Stimulated activated naive CD4-positive, alpha-beta T cell (primary cell): ENCODE measurements around the gene CISD2.
"Not testable (repeated sequence)": the region's sequence is repeated elsewhere in the genome, so short reads cannot be mapped to it uniquely, and the experiment has no call there.

Source experiments
- DNase-seq, 6 experiments: peaks; one replicate each; lab custom pipeline; 2025; lab: John Stamatoyannopoulos, UW

CISD2 gene

DNA sequence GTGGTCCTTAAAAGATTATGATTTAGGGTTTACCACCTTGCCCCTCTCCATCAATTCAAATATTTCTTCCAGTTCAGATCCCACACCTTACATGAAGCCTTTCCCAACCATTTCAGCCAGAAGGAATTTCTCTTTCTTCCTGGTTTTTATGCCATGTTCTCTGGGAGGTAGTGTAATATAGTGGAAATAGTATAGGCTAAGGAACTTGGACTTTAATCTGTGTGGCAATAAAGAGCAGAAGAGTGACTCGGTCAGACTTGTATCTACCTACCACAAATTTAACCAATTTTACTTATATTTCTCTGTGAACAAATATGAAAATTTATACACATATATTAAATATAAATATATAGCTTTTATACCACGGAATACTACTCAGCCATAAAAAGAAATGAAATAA lies 18.4 kb upstream of the CISD2 start:
- DNase-seq: no peak

DNA sequence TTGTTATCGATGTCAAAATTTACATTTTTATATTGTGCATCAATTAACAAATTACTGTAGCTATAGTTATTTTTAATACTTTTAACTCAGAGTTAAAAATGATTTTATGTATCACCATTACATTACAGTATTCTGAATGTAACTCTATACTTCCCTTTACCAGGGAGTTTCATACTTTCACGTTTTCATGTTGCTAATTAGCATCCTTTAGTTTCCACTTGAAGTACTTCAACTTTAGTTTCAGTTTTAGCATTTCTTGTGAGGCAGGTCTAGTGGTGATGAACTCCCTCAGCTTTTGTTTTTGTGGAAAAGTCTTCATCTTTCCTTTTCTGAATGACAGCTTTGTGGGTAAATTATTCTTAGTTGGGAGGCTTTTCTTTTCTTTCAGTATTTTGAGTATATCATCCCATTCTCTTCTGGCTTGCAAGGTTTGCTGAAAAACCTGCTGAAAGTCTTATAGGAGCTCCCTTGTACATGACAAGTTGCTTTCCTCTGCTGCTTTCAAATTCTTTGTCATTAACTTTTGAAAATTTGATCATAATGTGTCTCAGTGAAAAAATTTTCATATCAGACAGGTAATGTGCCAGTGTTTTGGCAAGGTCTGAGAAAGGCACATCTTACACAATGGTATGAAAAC lies 9.8 kb upstream of the CISD2 start:
- no peak for DNase-seq

DNA sequence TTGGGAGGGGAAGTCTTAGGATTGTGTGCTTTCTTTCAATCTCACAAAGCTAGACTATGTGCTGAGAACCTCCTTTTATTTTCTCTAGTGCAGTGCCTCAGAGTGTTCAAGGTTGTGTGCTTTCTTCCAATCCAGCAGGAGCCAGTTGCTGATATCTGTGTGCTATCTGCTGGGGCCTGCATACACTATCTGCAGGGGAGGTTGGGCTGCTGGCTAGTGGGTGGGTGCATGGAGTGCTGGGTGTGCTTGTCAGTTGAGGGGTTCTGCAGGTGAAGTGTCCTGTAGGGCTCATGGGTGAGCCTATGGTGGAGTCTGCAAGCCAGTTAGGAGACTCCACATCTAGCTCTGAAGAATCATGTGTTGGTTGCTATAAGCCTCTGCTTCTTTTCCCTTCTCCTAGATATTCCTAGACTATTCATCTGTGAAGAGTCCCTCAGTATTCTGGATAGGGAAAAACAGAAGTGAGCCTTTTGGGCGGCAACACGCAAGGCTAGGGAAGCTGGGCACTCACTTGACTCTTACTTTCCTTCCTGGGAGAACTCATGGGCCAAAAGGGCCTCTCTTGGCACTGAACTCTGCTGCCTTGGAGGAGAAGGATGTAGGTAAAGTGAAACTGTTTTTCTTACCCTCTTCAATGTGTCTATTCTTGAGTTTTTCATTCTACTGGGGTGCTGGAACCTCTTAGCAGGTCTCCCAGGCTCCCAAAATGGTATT lies 8.0 kb upstream of the CISD2 start:
- DNase-seq: no peak

DNA sequence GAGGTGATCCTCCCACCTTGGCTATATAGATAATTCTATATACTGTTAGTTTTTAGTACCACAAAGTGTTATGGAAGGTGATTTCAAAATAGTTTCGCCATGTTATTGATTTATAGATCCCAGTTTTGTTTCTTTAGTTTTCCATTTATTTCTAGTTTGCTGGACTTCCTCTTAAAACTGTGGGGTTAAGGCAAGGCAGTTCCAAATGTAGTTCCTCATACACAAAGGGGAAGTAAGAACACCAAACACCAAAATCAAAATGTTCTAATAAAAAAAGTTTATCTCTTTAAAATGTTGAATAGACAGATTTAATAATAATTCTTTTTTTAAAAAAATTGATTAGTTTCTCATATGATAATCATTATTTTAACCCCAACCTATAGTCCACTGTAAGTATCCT lies 6.8 kb upstream of the CISD2 start:
- DNase-seq: no peak

DNA sequence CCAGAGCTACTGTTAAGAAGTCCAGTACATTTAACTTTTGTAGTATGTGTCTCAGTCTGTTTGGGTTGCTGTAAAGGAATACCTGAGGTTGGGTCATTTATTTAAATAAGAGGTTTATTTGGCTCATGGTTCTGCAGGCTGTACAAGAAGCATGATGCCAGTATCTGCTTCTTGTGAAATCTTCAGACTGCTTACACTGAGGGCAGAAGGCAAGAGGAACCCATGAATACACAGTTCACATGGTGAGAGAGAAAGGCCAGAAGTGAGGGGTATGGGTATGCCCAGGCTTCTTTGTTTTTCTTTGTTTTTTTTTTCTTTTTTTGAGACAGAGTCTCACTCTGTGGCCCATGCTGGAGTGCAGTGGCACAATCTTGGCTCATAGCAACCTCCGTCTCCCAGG lies 6.0 kb upstream of the CISD2 start:
- DNase-seq: no peak

DNA sequence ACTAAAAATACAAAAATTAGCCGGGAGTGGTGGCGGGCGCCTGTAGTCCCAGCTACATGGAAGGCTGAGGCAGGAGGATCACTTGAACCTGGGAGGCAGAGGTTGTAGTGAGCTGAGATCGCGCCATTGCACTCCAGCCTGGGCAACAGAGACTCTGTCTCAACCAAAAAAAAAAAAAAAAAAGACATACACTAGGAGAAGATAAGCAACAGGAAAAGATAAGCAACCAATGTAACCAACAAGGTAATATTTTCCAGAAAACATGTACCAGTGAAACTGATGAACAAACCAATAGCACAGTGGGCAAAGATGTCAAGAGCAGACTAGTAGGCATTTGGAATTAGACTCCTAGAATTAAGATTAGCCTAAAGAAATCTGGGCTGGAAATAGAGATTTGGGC lies 3.5 kb upstream of the CISD2 start:
- not testable (repeated sequence) for DNase-seq

DNA sequence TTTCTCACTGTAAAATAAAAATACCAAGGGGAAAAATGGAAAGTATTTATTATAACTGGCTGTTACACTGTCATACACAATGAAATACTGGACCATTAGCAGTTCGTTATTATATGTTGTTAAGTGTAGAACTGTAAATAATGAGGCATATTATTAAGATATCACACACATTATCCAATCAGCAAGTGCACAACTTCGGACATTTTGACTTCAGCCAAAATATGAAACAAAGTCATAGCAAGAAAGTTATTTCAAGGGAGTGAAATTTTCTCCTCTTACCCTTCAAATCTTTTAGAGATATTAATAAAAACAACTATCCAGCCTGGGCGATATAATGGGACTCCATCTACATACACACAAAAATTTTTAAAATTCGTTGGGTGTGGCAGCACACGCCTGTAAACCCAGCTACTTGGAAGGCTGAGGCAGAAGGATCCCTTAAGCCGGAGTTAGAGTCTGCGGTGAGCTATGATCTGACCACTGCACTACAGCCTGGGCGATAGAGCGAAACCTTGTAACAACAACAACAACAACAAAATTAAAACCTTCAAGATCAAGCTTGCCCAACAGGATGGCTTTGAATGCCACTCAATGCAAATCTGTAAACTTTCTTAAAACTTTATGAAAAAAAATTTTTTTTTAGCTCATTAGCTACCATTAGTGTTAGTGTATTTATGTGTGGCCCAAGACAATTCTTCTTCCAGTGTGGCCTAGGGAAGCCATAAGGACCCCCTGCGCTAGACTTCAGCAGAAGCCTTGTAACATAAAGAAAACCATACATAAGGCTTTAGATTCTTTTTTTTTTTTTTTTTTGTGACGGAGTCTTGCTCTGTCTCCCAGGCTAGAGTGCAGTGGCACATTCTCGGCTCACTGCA lies 1.3 kb upstream of the CISD2 start:
- DNase-seq: no peak

DNA sequence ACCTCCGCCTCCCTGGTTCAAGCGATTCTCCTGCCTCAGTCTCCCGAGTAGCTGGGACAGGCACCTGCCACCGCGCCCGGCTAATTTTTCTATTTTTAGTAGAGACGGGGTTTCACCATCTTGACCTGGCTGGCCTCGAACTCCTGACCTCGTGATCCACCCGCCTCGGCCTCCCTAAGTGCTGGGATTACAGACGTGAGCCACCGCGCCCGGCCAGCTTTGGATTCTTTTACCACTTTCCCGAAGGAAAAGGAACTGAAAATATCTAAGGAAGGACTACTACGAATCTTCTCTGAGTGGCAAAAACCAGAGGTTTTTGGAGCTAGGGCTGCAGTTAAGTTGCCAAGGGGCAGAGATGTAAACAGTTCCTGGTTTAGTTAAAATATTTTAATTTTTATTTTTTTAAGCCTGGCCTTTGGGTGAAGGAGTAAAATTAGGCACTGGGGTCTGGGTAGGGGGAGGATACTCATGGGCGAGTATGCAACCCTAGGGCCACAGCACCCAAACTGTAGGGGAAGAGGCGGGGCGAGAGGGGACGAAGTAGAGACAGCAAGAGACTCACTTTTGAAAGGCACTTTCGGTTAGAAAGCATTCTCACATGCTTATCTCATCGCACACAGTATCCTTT lies 525 bp upstream of the CISD2 start:
- peak in 1 of 6 experiments; percentile 18 for DNase-seq

DNA sequence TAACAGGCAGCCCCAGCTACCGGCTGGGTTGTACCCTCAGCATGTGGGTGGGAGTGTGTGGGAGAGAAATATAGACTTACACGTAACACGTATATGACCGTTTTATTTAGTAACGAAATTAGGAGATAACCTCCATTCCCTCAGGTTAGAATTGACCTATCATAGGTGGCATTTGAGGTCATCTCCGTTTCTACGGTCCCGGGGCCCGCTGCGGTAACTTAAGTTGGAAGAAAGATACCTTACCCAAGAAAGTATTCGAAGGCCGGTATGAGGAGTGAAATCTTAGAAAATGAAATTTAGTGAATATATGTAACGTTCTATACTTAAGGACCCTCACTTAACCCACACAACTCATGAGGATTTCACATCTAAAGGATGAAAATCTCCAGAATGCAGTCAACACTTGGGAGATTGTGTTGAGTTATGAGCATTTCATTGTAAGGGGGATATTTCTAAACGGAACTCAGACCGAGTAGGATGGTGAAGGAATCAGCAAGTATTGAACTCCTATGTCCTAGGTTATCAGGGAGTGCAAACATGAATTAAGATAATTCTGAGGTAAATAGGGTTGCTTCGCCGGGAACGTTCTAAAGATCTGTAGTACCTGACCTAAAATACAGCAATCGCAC lies 891 bp downstream of the CISD2 start:
- DNase-seq: peak in 1 of 6 experiments; percentile 27

DNA sequence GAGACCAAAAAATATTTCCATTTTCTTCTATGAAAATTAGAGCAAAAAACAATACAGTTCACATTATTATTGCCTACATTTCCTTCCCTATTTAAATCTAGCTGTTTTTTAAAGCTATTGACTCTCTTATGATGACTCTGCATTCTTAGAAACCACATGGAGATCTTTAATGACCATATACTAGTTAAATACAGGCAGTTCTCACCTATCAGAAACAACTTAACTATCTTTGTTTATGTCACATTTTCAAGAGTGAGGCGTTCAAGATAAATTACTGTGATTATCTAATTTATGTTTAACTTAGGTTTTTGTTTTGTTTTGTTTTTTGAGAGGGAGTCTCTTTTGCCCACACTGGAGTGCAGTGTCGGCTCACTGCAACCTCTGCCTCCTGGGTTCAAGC lies 3.0 kb downstream of the CISD2 start:
- no peak for DNase-seq

DNA sequence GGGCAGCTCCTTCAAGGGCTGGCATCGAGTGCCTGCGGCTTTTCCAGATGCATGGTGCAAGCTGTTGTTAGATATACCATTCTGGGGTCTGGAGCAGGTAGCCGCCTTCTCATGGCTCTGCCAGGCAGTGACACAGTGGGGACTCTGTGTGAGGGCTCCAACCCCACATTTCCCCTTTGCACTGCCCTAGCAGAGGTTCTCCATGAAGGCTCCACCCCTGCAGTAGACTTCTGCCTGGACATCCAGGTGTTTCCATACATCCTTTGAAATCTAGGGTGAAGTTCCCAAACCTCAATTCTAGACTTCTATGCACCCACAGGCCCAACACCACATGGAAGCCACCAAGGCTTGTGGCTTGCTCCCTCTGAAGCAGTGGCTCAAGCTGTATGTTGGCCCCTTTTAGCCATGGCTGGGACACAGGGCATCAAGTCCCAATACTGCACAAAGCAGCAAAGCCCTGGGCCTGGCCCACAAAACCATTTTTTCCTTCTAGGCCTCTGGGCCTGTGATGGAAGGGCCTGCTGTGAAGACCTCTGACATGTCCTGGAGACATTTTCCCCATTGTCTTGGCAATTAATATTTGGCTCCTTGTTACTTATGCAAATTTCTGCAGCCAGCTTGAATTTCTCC lies 8.8 kb downstream of the CISD2 start:
- not testable (repeated sequence) for DNase-seq

DNA sequence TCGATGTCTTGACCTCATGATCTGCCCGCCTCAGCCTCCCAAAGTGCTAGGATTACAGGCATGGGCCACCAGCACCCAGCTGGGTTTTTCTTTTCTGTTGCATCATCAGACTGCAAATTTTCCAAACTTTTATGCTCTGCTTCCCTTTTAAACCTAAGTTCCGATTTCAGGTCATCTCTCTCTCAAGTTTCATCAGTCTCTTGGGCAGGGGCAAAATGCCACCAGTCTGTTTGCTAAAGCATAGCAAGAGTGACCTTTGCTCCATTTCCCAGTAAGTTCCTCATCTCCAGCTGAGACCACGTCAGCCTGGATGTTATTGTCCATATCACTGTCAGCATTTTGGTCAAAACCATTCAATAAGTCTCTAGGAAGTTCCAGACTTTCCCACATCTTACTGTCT lies 9.6 kb downstream of the CISD2 start:
- not testable (repeated sequence) for DNase-seq

DNA sequence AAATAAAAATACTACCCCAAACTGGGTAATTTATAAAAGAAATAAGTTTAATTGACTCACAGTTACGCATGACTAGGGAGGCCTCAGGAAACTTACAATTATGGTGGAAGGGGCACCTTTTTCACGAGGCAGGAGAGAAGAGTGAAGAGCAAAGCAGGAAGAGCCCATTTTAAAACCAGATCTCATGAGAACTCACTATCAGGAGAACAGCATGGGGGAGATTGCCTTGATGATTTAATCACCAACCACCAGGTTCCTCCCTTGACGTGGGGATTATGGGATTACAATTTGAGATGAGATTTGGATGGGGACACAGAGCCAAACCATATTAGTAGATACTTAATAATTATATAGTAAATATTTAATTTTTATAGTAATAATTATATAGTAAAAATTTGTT lies 10.1 kb downstream of the CISD2 start:
- no peak for DNase-seq

DNA sequence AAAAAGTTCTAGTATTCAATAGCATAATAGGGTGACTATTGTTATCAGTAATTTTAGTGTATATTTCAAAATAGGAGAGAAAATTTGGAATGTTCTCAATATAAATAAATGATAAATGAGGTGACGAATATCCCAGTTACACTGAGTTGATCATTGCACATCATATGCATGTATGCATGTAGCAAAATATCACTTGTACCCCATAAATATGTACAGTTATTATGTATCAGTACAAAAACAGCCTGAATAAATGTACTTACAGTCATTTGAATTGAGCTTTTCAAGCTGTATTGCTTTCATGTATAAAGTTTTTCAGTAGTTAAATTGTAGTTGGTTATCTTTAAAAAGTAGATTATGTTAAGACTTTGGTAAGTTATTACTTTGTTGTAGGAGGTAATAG lies 12.6 kb downstream of the CISD2 start:
- no peak for DNase-seq

DNA sequence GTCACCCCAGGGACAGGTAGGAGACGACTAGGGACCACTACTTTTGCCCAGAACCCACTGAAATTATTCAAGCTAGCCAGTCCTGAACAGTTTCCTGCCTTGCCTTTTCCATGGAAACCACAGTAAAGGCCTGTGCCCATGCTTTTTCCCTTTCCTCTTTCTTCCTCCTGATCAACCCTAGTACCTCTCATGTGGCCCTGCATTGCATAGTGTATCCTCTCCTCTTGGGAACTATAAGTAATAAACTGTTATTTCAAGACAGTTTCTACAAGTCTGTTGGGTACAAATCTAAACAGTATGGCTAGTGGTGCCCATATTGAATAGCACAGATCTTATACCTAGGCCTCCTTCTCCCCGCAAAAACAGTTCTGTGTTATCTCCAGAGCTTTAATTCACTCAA lies 14.5 kb downstream of the CISD2 start:
- DNase-seq: no peak

DNA sequence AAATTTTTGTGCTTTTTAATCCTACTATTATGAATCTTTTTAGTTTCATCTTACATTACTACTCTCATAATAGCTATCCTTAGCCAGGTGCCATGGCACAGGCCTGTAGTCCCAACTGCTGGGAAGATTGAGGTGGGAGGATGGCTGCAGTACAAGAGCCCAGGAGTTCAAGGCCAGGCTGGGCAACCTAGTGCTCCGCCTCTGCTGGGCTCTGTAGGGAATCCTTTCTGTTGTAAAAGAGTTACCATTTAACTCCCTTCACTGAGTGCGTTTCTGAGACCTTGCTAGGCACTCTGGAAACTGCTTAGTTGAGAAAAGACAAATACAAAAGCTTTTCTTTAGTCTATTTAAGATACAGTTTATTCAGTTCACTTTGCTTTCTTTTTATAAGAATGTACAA lies 19.8 kb downstream of the CISD2 start:
- not testable (repeated sequence) for DNase-seq

DNA sequence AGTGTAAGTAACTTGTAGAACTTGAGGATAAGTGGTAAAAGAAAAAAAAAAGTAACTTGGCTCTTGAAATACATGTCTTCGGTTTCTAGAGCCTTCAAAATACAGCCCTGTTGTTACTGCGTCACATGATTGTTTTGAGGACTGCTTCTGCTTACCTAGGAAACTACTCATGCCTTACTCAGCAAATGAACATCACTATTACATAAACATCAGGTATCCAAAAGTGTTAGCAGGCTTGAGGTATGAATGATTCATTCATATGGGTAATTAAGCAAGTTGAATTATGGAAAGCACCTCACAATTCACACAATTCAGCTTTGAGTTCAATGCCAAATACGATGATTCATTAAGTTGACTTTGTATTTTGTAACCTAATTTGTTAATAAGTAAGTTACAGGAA lies 21.1 kb downstream of the CISD2 start:
- DNase-seq: not testable (repeated sequence)

DNA sequence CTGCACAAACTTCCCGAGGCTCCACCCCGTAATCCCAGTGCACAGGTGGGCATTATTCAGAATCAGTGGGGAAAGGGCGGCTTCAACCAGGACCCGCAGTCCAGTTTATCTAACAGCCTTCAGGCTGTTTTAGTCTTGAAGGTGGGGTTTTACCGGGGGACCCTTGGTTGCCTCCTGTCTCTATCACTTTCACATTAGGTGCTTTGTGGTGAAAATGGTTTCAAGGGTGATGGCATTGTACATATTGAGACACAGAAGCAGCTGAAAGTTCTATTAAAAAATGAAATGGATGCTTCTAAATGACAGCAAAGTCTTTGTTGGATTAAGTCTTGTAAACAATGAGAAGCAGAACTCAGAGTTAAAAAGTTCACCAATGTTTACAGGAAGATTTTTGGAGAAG lies 27.8 kb downstream of the CISD2 start:
- not testable (repeated sequence) for DNase-seq

DNA sequence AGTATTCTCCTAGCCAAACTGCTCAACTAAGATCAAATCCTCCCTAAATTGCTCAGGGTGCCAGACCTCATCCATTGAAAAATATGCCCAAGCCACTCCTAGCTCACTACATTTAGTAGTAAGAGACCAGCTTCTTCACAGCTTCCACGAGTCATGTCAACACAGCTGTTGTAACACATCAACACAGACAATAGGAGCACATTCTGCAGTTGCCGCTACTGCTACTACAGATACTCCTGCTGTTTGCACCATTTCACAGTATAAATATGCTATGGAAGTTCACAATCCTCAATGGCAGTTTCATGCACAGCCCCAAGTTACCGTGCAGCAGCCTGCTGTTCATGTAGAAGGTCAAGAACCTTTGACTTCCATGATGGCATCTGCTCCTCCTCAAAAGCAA lies 28.8 kb downstream of the CISD2 start:
- not testable (repeated sequence) for DNase-seq

DNA sequence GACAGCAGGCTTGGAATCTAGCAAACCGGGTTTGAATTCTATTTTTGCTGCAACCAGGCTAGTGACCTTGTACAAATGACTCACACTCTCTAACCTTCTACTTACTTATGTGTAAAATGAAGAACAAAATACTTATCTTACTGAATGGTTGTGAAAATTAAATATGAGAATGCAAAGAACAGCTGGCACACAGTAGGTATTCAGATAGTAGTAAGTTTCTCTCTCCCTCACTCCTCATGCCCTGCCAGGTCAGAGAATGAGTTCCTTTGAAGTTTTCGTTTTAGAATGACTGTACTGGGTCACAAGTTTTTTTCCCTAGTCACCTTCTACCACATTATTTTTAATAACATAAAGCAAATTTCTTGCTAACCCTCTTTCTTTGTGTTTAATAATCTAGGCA lies 33.0 kb downstream of the CISD2 start:
- DNase-seq: no peak

DNA sequence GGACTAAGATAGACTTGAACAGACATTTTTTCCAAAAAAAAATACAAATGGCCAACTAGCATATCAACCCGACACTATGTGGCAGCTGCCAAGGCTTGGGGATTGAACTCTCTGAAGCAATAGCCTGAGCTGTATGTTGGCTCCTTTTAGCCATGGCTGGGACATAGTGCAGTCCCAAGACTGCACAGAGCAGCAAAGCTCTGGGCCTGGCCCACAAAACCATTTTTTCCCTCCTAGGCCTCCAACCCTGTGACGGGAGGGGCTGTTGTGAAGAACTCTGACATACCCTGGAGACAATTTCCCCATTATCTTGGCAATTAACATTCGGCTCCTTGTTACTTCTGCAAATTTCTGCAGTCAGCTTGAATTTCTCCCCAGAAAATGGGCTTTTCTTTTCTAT lies 50.1 kb downstream of the CISD2 start:
- no peak for DNase-seq

DNA sequence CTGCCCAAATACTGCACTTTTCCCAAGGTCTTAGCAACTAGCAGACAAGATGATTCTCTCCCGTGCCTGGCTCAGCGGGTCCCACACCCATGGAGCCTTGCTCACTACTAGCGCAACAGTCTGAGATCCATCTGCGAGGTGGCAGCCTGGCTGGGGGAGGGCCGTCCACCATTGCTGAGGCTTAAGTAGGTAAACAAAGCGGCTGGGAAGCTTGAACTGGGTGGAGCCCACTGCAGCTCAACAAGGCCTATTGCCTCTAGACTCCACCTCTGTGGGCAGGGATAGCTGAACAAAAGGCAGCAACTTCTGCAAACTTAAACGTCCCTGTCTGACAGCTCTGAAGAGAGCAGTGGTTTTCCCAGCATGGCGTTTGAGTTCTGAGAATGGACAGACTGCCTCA lies 50.9 kb downstream of the CISD2 start:
- not testable (repeated sequence) for DNase-seq
